HG03280 (cell line): Measurements from ENCODE around the gene GNAL.

Source experiments
- ATAC-seq: cut with Tn5 transposase; IDR thresholded peaks from one replicate; pipeline ENCODE4 v1.9.1; 2021; ENCODE audit warnings: mild to moderate bottlenecking, moderate library complexity; ENCODE audit not compliant: unreplicated experiment

The GNAL gene

DNA sequence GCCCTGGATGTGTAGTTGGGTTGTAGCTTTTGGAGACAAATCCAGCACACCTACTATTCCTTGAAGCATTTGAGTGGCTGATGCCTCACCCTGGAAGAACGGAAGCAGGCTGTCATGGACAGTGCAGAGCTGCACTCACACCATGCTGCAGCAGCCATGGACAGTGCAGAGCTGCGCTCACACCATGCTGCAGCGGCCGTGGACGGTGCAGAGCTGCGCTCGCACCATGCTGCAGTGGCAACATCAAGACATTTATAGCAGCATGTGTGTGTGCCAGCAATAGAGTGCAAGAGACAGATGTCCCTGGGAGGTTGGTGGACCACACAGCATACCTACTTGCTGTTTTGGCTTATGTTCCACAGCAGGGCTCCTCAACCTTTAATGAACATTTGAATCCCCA lies 30.6 kb downstream of the GNAL start:
- no peak for ATAC-seq

GRCh38 chr18:11721720-11722119 lies 32.7 kb downstream of the GNAL start:
- no peak for ATAC-seq

- no peak for ATAC-seq
These were observed 35.7 kb downstream of the GNAL start for GRCh38 chr18:11724781-11725180.

DNA sequence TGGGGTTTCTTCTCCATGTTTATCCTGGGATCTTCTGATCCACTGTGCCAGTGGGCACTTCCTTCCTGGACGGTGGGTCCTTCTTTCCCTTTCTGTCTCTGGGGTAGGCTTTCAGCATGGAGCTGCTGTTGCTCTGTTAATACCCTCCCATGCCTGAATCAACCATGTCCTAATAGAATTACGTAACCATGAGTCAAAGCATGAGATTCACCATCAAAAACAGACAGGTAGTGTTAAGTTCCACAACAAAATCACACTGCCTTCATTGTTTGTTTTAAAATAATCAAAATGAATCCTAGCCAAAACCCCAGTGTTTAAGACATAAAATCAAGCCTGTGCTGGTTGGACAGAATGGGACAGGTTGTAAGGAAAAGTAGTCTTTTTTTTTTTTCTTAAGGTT lies 37.5 kb downstream of the GNAL start:
- ATAC-seq, result no peak

DNA sequence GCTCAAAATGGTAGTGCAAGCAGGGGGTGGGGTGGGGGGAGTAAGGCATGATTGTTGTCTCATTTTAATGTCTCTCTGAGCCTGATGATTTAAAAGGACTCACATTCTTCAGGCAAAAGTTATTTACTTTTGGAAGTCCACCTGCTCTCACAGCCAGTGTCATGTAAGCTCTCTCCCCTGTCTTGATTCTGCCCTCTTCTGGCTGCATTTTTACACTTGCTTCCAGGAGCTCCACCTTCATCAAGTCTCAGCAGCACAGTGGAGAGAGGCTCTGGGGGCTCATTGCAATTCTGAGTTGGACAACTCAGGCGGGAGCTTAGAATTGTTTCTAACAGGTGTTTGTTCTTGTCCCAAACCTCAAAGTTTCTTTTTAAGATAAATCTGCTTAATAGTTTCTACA lies 39.2 kb downstream of the GNAL start:
- ATAC-seq, result no peak

DNA sequence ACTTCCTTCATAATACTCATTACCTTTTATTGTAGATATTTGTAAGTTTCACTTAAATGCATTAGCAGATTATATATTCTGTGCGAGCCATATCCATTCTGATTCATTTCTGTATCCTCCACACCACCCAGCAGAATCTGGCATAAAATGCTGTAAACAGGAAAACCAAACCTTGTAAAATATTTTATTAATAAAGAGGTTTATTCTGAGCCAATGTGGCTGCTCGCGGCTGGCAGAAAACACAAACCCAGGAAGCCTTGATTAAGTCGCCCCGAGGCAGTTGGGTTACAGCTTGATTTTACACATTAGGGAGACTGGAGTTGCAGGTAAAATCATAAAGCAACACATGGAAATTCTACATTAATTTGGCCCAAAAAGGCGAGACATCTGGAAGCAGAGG lies 40.5 kb downstream of the GNAL start:
- no peak for ATAC-seq

DNA sequence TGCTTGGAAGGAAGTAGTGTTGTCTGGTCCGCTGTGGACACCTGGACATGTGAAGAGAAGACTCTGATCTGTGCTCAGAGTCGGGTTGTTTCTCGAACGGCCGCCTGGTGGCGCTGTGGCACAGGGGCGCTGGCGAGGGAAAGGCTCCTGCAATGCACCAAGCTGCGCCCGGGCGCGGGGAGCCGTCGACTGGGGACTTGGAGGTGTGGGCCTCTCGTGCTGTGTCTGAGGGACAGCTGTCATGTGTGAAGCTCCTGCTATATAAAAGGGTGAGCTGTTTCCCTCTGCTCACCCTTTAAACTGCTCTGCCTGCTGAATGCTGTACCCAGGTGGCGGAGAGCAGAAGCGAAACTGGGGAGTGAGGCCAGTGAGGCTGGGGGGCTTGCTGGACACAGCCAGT lies 44.0 kb downstream of the GNAL start:
- no peak for ATAC-seq

- no peak for ATAC-seq
These were observed 47.6 kb downstream of the GNAL start for GRCh38 chr18:11736656-11737055.

DNA sequence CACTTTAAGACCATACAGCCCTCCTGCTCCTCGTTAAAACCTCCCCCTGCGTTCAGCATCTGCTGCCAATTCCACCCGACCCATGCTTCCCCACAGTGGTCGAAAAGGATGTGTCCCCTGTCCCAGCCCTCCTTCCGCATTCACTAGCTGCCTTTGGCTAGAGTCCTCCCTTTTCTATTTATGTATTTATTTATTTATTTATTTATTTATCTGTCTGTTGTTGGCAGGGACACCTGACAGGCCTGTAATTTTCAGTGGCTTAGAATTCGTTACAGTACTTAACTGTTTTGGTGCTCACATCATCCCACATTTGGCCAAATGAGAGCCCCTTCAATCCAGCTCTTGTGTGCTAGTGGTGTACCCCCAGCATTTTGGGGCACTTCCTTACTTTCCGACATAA lies 50.8 kb downstream of the GNAL start:
- no peak for ATAC-seq

GRCh38 chr18:11740461-11740860 lies 51.4 kb downstream of the GNAL start:
- ATAC-seq, result no peak

- ATAC-seq, result no peak
These were observed 52.6 kb downstream of the GNAL start for GRCh38 chr18:11741505-11742145.

GRCh38 chr18:11745521-11745920 lies 56.5 kb downstream of the GNAL start:
- no peak for ATAC-seq

DNA sequence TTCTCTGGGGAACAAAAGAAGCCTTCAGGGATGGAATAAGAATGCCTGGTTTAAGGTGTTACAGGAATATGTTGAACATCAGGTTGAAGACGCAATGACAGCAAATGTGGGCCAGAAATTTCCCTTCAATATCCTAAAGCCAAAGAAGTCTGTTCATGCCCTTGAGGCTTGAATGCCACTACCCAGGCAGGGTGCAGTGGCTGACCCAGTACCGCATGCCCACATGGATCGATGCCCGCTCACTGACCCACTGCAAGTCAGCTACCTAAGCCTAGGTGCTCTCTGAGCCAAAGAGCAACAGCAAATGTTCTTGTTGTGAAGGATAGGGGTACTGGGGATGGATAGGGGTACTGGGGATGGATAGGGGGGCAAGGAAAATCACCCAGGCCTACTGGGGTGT lies 58.2 kb downstream of the GNAL start:
- ATAC-seq, result no peak

- no peak for ATAC-seq
These were observed 58.7 kb downstream of the GNAL start for GRCh38 chr18:11747731-11748130.

DNA sequence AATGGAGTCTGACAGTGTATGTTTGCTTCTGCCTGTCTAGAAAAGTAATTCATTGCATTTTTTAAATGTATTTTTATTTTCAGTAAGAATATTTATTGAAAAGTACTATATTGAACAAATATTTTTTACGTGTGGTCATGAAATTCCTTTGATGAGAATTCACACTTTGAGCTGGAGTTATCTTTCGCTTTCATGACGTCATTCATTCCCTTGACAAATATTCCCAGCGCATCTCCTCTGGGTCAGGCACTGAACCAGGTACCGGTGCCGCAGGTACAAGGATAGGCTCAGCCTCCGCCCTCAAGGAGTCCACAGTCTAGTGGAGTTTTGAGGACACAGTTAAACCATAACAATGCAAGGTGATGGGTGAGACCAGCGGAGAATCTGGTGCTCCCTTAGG lies 60.2 kb downstream of the GNAL start:
- ATAC-seq, result no peak

GRCh38 chr18:11750171-11750570 lies 61.1 kb downstream of the GNAL start:
- no peak for ATAC-seq

- ATAC-seq, result no peak
These were observed 61.7 kb downstream of the GNAL start for GRCh38 chr18:11750581-11751310.

GRCh38 chr18:11751341-11752115 lies 62.5 kb downstream of the GNAL start:
- ATAC-seq, result no peak

DNA sequence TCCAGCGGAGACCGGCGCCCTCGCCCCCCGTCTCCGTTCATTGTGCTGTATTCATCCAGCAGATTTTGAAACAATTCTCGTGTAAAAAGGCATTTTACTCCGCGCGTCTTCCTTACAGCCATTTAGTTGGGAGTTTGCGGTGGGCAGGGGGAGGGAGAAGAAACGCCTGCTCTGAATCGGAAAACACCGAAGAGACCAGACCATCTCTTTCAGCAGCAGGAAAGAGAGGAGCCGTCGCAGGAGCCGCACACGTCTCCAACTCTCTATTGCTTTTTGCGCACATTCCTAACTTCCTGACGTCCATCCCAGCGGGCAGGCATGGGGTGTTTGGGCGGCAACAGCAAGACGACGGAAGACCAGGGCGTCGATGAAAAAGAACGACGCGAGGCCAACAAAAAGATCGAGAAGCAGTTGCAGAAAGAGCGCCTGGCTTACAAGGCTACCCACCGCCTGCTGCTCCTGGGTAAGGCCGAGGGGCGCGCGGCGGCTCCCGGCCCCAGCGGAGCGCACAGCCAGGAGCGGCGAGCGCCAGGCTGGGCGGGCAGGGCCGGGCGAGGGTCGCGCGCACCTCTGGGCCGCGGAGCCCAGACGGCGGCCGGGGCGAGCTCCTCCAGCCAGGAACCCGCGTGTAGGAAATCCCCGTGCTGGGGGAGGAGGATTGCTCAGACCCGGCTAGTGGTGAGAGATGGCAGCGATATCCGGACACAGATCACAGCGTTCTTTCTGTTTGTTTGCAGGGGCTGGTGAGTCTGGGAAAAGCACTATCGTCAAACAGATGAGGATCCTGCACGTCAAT lies 63.2 kb downstream of the GNAL start:
- no peak for ATAC-seq

GRCh38 chr18:11754979-11755378 lies 65.9 kb downstream of the GNAL start:
- no peak for ATAC-seq

- no peak for ATAC-seq
These were observed 68.1 kb downstream of the GNAL start for GRCh38 chr18:11757084-11757590.
